Measurements from ENCODE around the gene AAR2.

Gene AAR2

GRCh38 chr20:36279776-36280175 lies 43.5 kb downstream of the AAR2 start:
- no peak for DNase-seq (ENCODE audit: low read depth, low spot score)

DNA sequence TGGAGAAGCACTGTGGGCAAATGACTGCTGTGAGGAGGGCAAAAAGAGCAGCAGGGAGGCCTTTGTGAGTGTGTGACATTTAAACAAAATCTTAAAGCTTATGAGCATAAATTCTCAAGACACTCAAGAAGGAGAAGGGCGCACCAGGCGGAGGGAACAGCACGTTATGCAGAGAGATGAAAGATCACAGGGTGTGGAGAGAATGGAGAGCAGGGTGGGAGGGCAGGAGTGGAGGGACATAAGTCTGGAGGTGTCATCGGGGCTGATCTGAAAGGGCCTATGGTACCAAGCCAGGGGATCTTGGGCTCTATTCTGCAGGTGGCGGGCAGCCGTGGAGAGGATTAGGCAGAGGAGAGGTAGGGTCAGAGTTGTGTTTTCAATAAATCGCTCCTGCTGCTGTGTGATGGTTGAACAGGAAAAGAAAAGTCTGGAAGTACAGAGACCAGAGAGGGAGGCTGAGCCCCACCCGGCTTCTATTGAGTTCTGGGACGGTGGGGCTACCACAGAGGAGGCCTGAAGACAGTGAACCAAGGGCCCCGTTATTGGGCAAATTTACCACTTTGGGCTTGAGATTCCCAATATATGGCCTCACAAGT lies 45.6 kb downstream of the AAR2 start:
- DNase-seq (ENCODE audit: low read depth, low spot score): no peak

DNA sequence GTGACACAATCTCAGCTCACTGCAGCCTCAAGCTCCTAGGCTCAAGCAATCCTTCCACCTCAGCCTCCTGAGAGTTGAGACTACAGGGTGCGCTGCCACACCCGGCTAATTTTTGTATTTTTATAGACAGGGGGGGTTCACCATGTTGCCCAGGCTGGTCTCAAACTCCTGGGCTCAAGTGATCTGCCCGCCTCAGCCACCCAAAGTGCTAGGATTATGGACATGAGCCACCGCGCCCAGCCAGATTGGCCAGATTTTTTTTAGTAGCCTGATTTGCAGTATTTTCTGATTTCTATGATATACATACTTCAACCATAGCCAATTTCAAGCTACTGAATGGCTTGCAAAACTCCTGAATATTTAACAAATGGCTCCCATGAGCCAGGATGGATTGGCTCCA lies 48.5 kb downstream of the AAR2 start:
- DNase-seq (ENCODE audit: low read depth, low spot score): no peak

DNA sequence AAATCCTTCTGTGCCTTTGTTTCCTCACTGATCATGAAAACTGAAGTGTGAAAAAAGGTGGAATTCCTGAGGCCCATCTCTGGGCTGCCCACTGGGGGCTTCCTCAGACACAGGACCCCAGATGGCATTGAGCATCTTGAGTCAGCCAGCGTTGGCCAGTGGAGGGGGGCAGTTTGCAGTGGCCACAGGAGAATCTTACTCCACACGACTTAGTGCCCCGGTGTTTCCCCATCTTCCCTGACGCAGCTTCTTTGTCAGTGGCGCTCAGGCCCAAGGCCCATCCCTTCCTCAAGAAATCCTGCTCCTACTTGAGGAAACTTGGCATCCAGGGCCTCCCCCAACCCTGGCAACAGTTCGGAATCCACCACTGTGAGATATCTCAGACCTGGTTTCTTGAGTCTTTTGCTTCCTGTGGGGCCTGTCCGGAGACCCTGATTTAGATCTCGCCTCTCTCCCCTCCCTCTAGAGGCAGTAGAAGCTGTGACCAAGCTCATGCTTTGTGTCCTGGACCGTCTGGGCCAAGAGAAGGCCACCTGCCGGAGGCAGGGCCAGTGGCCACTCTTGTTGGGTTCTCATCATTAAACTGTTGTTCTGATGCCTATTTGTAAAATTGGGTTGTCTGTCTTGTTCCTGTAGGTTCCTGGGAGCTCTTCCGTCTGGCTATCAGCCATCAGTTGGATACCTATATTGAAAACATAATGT lies 49.6 kb downstream of the AAR2 start:
- DNase-seq (ENCODE audit: low read depth, low spot score): no peak

GRCh38 chr20:36297656-36298055 lies 61.4 kb downstream of the AAR2 start:
- DNase-seq (ENCODE audit: low read depth, low spot score): no peak

GRCh38 chr20:36298061-36298460 lies 61.8 kb downstream of the AAR2 start:
- no peak for DNase-seq (ENCODE audit: low read depth, low spot score)

GRCh38 chr20:36298795-36299339 lies 62.6 kb downstream of the AAR2 start:
- DNase-seq (ENCODE audit: low read depth, low spot score): no peak

DNA sequence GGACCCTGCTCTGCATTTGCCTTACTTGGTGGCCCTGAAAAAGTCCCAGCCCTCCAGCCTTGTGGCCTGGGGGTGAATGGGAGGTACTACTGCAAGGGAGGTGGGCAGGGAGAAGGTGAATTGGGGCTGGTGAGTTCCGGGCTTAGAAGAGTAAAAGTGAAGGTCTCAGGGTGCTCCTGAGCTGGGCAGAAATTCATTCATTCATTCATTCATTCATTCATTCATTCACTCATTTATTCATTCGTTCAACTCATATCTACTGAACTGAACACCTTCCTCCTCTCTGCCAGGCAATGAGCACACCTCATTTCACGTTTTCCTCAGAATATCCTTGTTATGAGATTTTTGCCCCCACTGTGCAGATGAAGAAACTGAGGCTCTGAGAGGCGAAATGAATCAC lies 63.2 kb downstream of the AAR2 start:
- no peak for DNase-seq (ENCODE audit: low read depth, low spot score)

GRCh38 chr20:36301359-36302119 lies 65.3 kb downstream of the AAR2 start:
- no peak for DNase-seq (ENCODE audit: low read depth, low spot score)

GRCh38 chr20:36303020-36303595 lies 66.8 kb downstream of the AAR2 start:
- DNase-seq (ENCODE audit: low read depth, low spot score): no peak

DNA sequence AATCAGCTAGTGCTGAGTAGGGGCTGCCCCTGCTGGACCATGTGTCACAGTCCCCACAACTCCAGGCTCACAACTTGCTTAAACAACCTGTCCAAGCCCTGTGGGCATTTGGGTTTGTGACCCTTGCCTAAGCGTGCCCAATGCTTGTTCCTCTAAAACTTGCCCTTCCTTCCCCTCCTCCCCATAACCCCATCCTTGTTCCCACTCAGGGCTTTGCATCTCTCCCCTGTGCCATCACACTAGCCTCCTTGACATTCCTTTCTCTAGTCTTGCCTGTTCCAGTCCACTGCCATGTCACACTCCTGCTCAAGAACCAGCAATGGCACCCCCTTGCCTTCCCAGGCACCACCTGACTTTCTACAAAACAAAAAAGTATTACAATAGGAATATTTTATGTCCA lies 67.6 kb downstream of the AAR2 start:
- no peak for DNase-seq (ENCODE audit: low read depth, low spot score)

GRCh38 chr20:36304786-36305495 lies 68.7 kb downstream of the AAR2 start:
- no peak for DNase-seq (ENCODE audit: low read depth, low spot score)

DNA sequence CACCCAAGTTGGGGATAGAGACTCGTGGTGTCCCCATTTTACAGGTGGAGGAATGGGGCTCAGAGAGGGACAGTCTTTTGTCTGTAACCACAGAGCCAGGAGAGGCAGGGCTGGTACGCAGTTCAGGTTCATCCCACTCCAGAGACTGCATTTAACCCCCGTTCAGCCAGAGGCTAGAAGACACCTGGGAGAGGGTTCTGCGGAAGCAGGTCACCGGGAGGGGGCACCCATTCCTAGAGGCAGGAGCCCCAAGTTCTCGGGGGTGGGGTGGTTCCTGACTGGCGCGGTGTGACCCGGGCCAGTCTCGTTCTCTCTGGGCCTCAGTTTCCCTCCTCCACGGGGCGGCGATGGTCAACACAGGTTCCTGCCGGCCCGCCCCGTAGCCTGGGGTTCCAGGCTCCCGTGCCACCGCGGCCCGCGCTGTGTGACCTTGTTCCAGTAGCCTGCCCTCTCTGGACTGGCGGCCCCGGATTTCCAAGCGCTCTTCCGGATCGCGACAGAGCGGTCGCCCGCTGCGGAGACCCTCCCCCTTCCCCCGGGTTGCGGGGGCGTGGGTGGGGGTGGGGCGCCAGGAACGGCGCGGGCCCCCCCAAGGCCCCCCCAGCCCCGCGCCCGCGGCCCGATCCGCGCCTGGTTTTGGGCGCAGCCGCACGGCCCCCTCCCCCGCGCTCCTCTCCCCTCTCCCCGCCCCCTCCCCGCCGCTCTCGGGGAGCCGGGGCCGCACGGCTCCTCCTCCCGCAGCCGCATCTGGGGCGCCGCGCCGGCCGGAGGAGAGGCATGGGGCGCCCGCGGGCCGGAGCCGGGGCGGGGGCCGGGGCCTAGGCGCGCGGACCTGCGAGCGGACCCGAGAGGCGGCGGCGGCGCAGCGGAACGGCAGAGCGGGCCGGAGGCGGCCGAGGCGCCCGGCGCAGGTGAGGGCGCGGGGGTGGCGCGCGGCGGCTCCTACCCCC lies 69.6 kb downstream of the AAR2 start, which contains the start of gene DLGAP4:
DLGAP4 (plus strand) TSS at position 738 of the 950 bp plus-strand sequence. CDS start 125,379 bp downstream, outside the sequence.
- DNase-seq (ENCODE audit: low read depth, low spot score): no peak
